ENCODE measurements around the gene TLR8.

The TLR8 gene

GRCh38 chrX:12919620-12920019 lies 13.2 kb downstream of the TLR8 start:
- TF ChIP-seq CTCF (IDR thresholded peaks at IDR 0.05; ENCODE audit: control insufficient read depth, insufficient read depth, low read depth, low read length, missing control alignments), result no peak

GRCh38 chrX:12920990-12921389 lies 14.6 kb downstream of the TLR8 start:
- H3K4me3 ChIP-seq (ENCODE audit: control insufficient read depth, low read depth, low read length), result no peak overlapping the region
- no peak for DNase-seq (ENCODE audit: low read depth)
- TF ChIP-seq CTCF (IDR thresholded peaks at IDR 0.05; ENCODE audit: control insufficient read depth, insufficient read depth, low read depth, low read length, missing control alignments), result no peak

More at GRCh38 chrX:12919620-12920019, 13.2 kb downstream of the TLR8 start:
- H3K4me3 ChIP-seq (ENCODE audit: control insufficient read depth, low read depth, low read length), result no peak overlapping the region
- no peak for DNase-seq (ENCODE audit: low read depth)

- H3K4me3 ChIP-seq (ENCODE audit: control insufficient read depth, low read depth, low read length), result no peak overlapping the region
- no peak for TF ChIP-seq CTCF (IDR thresholded peaks at IDR 0.05; ENCODE audit: control insufficient read depth, insufficient read depth, low read depth, low read length, missing control alignments)
- DNase-seq (ENCODE audit: low read depth), result no peak
These were observed 15.6 kb downstream of the TLR8 start for GRCh38 chrX:12921886-12922598.

GRCh38 chrX:12922599-12922919 lies 16.1 kb downstream of the TLR8 start:
- TF ChIP-seq CTCF (IDR thresholded peaks at IDR 0.05; ENCODE audit: control insufficient read depth, insufficient read depth, low read depth, low read length, missing control alignments), result no peak
- H3K4me3 ChIP-seq (ENCODE audit: control insufficient read depth, low read depth, low read length), result no peak overlapping the region
- DNase-seq (ENCODE audit: low read depth), result no peak

DNA sequence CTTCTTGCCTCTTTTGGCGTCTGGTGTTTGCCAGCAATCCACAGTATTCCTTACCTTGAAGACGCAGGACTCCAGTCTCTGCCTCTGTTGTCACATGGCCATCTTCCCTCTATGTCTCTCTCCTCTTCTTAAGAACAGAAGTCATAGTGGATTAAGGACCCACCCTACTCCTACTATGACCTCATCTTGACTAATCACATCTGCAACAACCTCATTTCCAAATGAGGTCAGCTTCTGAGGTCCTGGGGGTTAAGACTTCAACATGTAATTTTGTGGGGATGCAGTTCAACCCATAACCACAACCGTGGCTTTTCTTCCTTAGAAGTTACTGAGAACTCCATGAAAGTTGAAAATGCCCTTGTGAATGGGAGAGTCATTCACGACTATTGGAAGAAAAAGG lies 23.3 kb downstream of the TLR8 start:
- DNase-seq (ENCODE audit: low read depth), result no peak
- no peak overlapping the region for H3K4me3 ChIP-seq (ENCODE audit: control insufficient read depth, low read depth, low read length)
- TF ChIP-seq CTCF (IDR thresholded peaks at IDR 0.05; ENCODE audit: control insufficient read depth, insufficient read depth, low read depth, low read length, missing control alignments), result no peak

DNA sequence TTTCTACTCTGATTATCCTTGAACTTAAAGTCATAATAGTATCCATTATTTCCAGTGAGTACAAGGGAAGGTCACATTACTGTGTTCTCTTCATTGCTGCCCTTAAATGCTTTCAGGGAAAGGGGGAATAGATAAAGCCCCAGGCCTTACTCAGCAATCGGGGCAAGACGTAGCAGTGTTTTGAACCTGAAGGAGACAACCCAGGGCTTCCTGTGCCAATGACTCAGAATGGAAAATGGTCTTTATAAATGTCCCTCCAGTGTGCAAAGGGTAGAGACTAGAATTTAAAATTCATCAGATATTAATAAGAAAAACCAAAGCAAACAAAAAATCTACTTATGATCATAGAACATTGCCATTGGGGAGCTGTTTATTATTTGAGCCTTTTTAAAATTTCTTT lies 23.7 kb downstream of the TLR8 start:
- no peak for DNase-seq (ENCODE audit: low read depth)
- TF ChIP-seq CTCF (IDR thresholded peaks at IDR 0.05; ENCODE audit: control insufficient read depth, insufficient read depth, low read depth, low read length, missing control alignments), result no peak
- no peak overlapping the region for H3K4me3 ChIP-seq (ENCODE audit: control insufficient read depth, low read depth, low read length)

Measured in AG09309 (cell line).